A549 (cell line): ENCODE data around the gene R3HDM2. TPM values are rescaled to one million over a fixed set of nuclear protein-coding genes. Genes with fewer than 3 reads are reported as not detected.

Source experiments
- ATAC-seq, 2 experiments: fragments of 200-7000 bp in 1 of 2; fragments of >200 bp in 1 of 2; cut with Nextera tagmentation in 1 of 2; cut with Tn5 transposase in 1 of 2; 3 replicates each; pipeline versions ENCODE4 v1.8.0 to v1.9.1; 2018 to 2020; ENCODE audit warnings: mild to moderate bottlenecking in 1 of 2, moderate library complexity in 1 of 2
- CTCF ChIA-PET: fragments of 300-600 bp; sonication (Branson Sonifier 250); formaldehyde crosslinking; extraction: SDS; loops from one replicate; lab custom pipeline; 2021; ENCODE audit warnings: antibody characterized with exemption, inconsistent platforms; lab: Yijun Ruan, JAX
- POLR2A ChIA-PET: fragments of 350-600 bp; formaldehyde crosslinking; extraction: SDS; loops from one replicate; lab custom pipeline; 2021; ENCODE audit warnings: antibody characterized with exemption, inconsistent platforms; lab: Yijun Ruan, JAX
- DNase-seq, 2 experiments: peaks; one replicate each; pipeline versions ENCODE4 v3.0.0 to v3.0.0-alpha.2; 2011 to 2016; ENCODE audit warnings: low read depth in 1 of 2, low spot score in 1 of 2
- FAIRE-seq: peaks from 2 replicates; lab custom pipeline; 2011; peaks lifted over from hg19 to GRCh38; lab: Jason Lieb, UNC
- H3K27ac ChIP-seq, 2 experiments: fragments of >200 bp; sonication (Bioruptor Twin); formaldehyde crosslinking; 3 replicates each; pipeline ENCODE4 v1.5.1; 2016 to 2017
- H3K4me1 ChIP-seq: fragments of >200 bp; sonication (Bioruptor Twin); formaldehyde crosslinking; 3 replicates; pipeline ENCODE4 v1.6.1; 2016
- H3K4me2 ChIP-seq: fragments of >200 bp; sonication (Bioruptor Twin); formaldehyde crosslinking; 3 replicates; pipeline ENCODE4 v1.6.1; 2016
- H3K4me3 ChIP-seq: fragments of >200 bp; sonication (Bioruptor Twin); formaldehyde crosslinking; 3 replicates; pipeline ENCODE4 v1.5.1; 2016
- H3K9me3 ChIP-seq: fragments of >200 bp; sonication (Bioruptor Twin); formaldehyde crosslinking; 3 replicates; pipeline ENCODE4 v1.6.1; 2016
- BCL3 ChIP-seq: fragments of >200 bp; sonication (Bioruptor Twin); formaldehyde crosslinking; IDR thresholded peaks from 3 replicates; pipeline ENCODE4 v1.6.1; 2016
- CEBPB ChIP-seq, 2 experiments: fragments of >200 bp in 1 of 2; sonication (Bioruptor Twin) in 1 of 2; formaldehyde crosslinking in 1 of 2; IDR thresholded peaks; 2 replicates each; pipeline ENCODE4 v1.6.1; 2012 to 2016
- E2F6 ChIP-seq: IDR thresholded peaks from 2 replicates; pipeline ENCODE4 v1.6.1; 2012; ENCODE audit warnings: low read depth, borderline replicate concordance
- EHMT2 ChIP-seq: fragments of 200-600 bp; sonication (generic); IDR thresholded peaks from 2 replicates; pipeline ENCODE4 v1.6.1; 2016; ENCODE audit warnings: antibody characterized with exemption, low read depth, mild to moderate bottlenecking, moderate library complexity
- EP300 ChIP-seq, 2 experiments: fragments of >200 bp; sonication (Bioruptor Twin); formaldehyde crosslinking; IDR thresholded peaks; 2 replicates in 1 of 2; 3 replicates in 1 of 2; pipeline ENCODE4 v1.6.1; 2016 to 2017
- ESRRA ChIP-seq: fragments of 150-350 bp; IDR thresholded peaks from 2 replicates; pipeline ENCODE4 v1.6.1; 2014; ENCODE audit warnings: mild to moderate bottlenecking, low read length, borderline replicate concordance
- FOSL2 ChIP-seq, 2 experiments: fragments of 450-650 bp in 1 of 2; fragments of >200 bp in 1 of 2; sonication (Bioruptor Twin) in 1 of 2; formaldehyde crosslinking; IDR thresholded peaks; 2 replicates each; pipeline versions ENCODE4 v1.5.0 to v1.6.1; 2016 to 2020; ENCODE audit warnings: mild to moderate bottlenecking in 1 of 2, moderate library complexity in 1 of 2
- GATA3 ChIP-seq: IDR thresholded peaks from 2 replicates; pipeline ENCODE4 v1.6.1; 2012; ENCODE audit warnings: borderline replicate concordance
- HES2 ChIP-seq: fragments of >200 bp; sonication (Bioruptor Twin); formaldehyde crosslinking; IDR thresholded peaks from 2 replicates; pipeline ENCODE4 v1.6.1; 2016
- HEYL ChIP-seq: fragments of 250-450 bp; sonication (Bioruptor Pico); IDR thresholded peaks from 2 replicates; pipeline ENCODE4 v1.8.0; 2021; ENCODE audit warnings: mild to moderate bottlenecking, moderate library complexity
- HOXB13 ChIP-seq: fragments of 250-450 bp; sonication (Bioruptor Pico); IDR thresholded peaks from 2 replicates; pipeline ENCODE4 v1.5.0; 2020; ENCODE audit warnings: low read depth, mild to moderate bottlenecking, moderate library complexity
- JUN ChIP-seq, 2 experiments: fragments of >200 bp; sonication (Bioruptor Twin); formaldehyde crosslinking; IDR thresholded peaks; 2 replicates in 1 of 2; 3 replicates in 1 of 2; pipeline ENCODE4 v1.6.1; 2016 to 2017
- MAFK ChIP-seq: fragments of 450-650 bp; IDR thresholded peaks from 2 replicates; pipeline ENCODE4 v1.6.1; 2014; ENCODE audit not compliant: partially characterized antibody
- MAZ ChIP-seq: fragments of 150-350 bp; IDR thresholded peaks from 2 replicates; pipeline ENCODE4 v1.6.1; 2014; ENCODE audit warnings: antibody characterized with exemption, low read depth, low read length, borderline replicate concordance
- MYC ChIP-seq: IDR thresholded peaks from 2 replicates; pipeline ENCODE4 v1.6.1; 2012; ENCODE audit warnings: mild to moderate bottlenecking, inconsistent platforms, low read length, improper control_type of control experiment, borderline replicate concordance
- POLR2A ChIP-seq: IDR thresholded peaks from 2 replicates; pipeline ENCODE4 v1.6.1; 2012; ENCODE audit warnings: mild to moderate bottlenecking, low read length
- RFX5 ChIP-seq: fragments of 450-650 bp; IDR thresholded peaks from 2 replicates; pipeline ENCODE4 v1.7.1; 2014; ENCODE audit warnings: antibody characterized with exemption, mild to moderate bottlenecking, moderate library complexity
- RNF2 ChIP-seq: fragments of 200-600 bp; sonication (generic); IDR thresholded peaks from 2 replicates; pipeline ENCODE4 v1.6.1; 2016; ENCODE audit warnings: low read depth, mild to moderate bottlenecking, antibody characterized with exemption, moderate library complexity, borderline replicate concordance
- SREBF2 ChIP-seq: fragments of 450-650 bp; IDR thresholded peaks from 2 replicates; pipeline ENCODE4 v1.6.1; 2014; ENCODE audit warnings: mild to moderate bottlenecking, moderate library complexity
- TFCP2L1 ChIP-seq: fragments of 250-450 bp; sonication (Bioruptor Pico); IDR thresholded peaks from 2 replicates; pipeline ENCODE4 v1.5.0; 2021; ENCODE audit warnings: mild to moderate bottlenecking
- ZFP36 ChIP-seq: fragments of 450-650 bp; IDR thresholded peaks from 2 replicates; pipeline ENCODE4 v1.6.1; 2014; ENCODE audit warnings: borderline replicate concordance; ENCODE audit not compliant: partially characterized antibody
- ZNF302 ChIP-seq: fragments of 250-450 bp; sonication (Bioruptor Pico); IDR thresholded peaks from 2 replicates; pipeline ENCODE4 v1.9.0; 2021; ENCODE audit warnings: inconsistent platforms, mild to moderate bottlenecking, moderate library complexity
- WGBS: methylation state at CpG from one replicate; pipeline ENCODE4 v1.1.6; 2017; ENCODE audit errors: missing lambda C conversion rate; 5-methylcytosine and 5-hydroxymethylcytosine counted together
- polyA plus RNA-seq, 4 experiments: library from polyadenylated mRNA; depleted of rRNA in 3 of 4; stranded (reverse); fragments of >200 nt; fragmentation: RNase III in 1 of 4; extraction: RNeasy Plus Mini Kit Qiagen cat#74134 plus additional on column Dnase treatment in 1 of 4; gene quantifications; 2 replicates in 3 of 4; 3 replicates in 1 of 4; pipeline ENCODE4 v1.2.3, GENCODE V29; 2011 to 2017

The R3HDM2 gene
- polyA plus RNA-seq, 2 of the 4 experiments (the other 2 are of a cell fraction) = 14.0 to 30.6 TPM

- no peak for FAIRE-seq
- H3K4me2 ChIP-seq = no peak overlapping the region
- peaks cover 15% of the 10 kb centered on the region for H3K4me1 ChIP-seq
- ChIA-PET CTCF (interaction anchor here (0.8 to 1.9 kb wide), 3 partner anchors 9 to 74 kb away, joined by 3 to 7 read pairs (median 4); partner anchors contain the start of gene GLI1), POLR2A (no interaction called here)
- WGBS = 92% methylated on average over 1 of the region's 1 CpG
- no peak for DNase-seq
- H3K9me3 ChIP-seq = no peaks in the 10 kb centered on the region
- no peak for ATAC-seq
- TF ChIP-seq HOXB13 (CRISPR knock-in tag) = no peak
- H3K4me3 ChIP-seq = no peak overlapping the region
- H3K27ac ChIP-seq = no peak overlapping the region
Measured at GRCh38 chr12:57384478-57384877, 46.4 kb downstream of the R3HDM2 start.

- POLR2A ChIA-PET = interaction anchor here (0.7 kb wide), 1 partner anchor 11 kb away, joined by 6 read pairs; no protein-coding TSS in a partner anchor
- DNase-seq (no peak), FAIRE-seq (no peak), ATAC-seq (peak in 1 of 2 experiments; percentile 67; a peak in 3 of 6 replicates)
- TF ChIP-seq FOSL2 (IDR thresholded peaks at IDR 0.05) (no peak), FOSL2 (CRISPR knock-in tag; IDR thresholded peaks at IDR 0.05) (0 out of 2 replicates have a peak, but pooled peaks have one; percentile 4), CEBPB (IDR thresholded peaks at IDR 0.05) (no peak), GATA3 (no peak), SREBF2 (no peak), EP300 (IDR thresholded peaks at IDR 0.05) (no peak), TFCP2L1 (CRISPR knock-in tag) (no peak), MYC (no peak)
- no peak overlapping the region for H3K4me3 ChIP-seq
- peak overlapping the region in 1 of 2 experiments; percentile 58; a peak in 3 of 6 replicates for H3K27ac ChIP-seq
- 64% methylated on average over 2 of the region's 2 CpGs for WGBS
- no peaks in the 10 kb centered on the region for H3K9me3 ChIP-seq
- no peaks in the 10 kb centered on the region; the same call in 2 of the 3 replicates for H3K4me1 ChIP-seq
- CTCF ChIA-PET = interaction anchor here (0.6 kb wide), 1 partner anchor 48 kb away, joined by 4 read pairs; no protein-coding TSS in a partner anchor
- no peak overlapping the region for H3K4me2 ChIP-seq
Measured at GRCh38 chr12:57381693-57382220, 49.1 kb downstream of the R3HDM2 start.

- POLR2A ChIA-PET = no interaction called here
- DNase-seq (no peak), FAIRE-seq (no peak), ATAC-seq (no peak)
- WGBS = 100% methylated on average over 1 of the region's 1 CpG
- Histone ChIP-seq H3K4me2 (no peak overlapping the region), H3K4me1 (no peaks in the 10 kb centered on the region; the same call in 2 of the 3 replicates), H3K27ac (no peak overlapping the region), H3K9me3 (no peaks in the 10 kb centered on the region), H3K4me3 (no peak overlapping the region)
- no peak for TF ChIP-seq HES2
- CTCF ChIA-PET = interaction anchor here (0.8 to 1.0 kb wide), 2 partner anchors 13 to 72 kb away, joined by 3 read pairs; no protein-coding TSS in a partner anchor
Measured at GRCh38 chr12:57380300-57380699, 50.5 kb downstream of the R3HDM2 start.

GRCh38 chr12:57377103-57377840, 53.6 kb downstream of the R3HDM2 start:
- H3K4me1 ChIP-seq = peaks cover 18% of the 10 kb centered on the region
- WGBS = 64% methylated on average over 3 of the region's 3 CpGs
- TF ChIP-seq FOSL2 (IDR thresholded peaks at IDR 0.05) = no peak
- TF ChIP-seq FOSL2 (CRISPR knock-in tag; IDR thresholded peaks at IDR 0.05) = no peak
- no peak for TF ChIP-seq E2F6
- no peak for TF ChIP-seq MAZ
- no peak for TF ChIP-seq ZNF302 (CRISPR knock-in tag)
- no peak for TF ChIP-seq EHMT2
- no peak for TF ChIP-seq BCL3
- no peak for TF ChIP-seq POLR2A
- no peak for TF ChIP-seq RFX5
- TF ChIP-seq JUN (IDR thresholded peaks at IDR 0.05) = no peak
- TF ChIP-seq ESRRA = no peak
- no peak for TF ChIP-seq HES2
- no peak for TF ChIP-seq ZFP36
- TF ChIP-seq MAFK = no peak
- no peak for TF ChIP-seq HEYL
- TF ChIP-seq RNF2 = no peak
- TF ChIP-seq, all 56 proteins: peak for 0
- H3K4me2 ChIP-seq = no peak overlapping the region
- peak overlapping the region in 1 of 2 experiments; percentile 48; a peak in 1 of 6 replicates for H3K27ac ChIP-seq
- no peaks in the 10 kb centered on the region for H3K9me3 ChIP-seq
- CTCF ChIA-PET = interaction anchor here (0.7 to 1.9 kb wide), 4 partner anchors 9 to 78 kb away, joined by 3 to 4 read pairs (median 4); no protein-coding TSS in a partner anchor
- DNase-seq (no peak), FAIRE-seq (no peak), ATAC-seq (no peak)
- POLR2A ChIA-PET = no interaction called here
- H3K4me3 ChIP-seq = no peak overlapping the region
